Astrocyte of the cerebellum (primary cell): ENCODE results near the gene RNF135.
A peak's percentile ranks its signal among the peaks of the same experiment; 100 is the strongest.
"Not testable (repeated sequence)": the region's sequence is repeated elsewhere in the genome, so short reads cannot be mapped to it uniquely, and the experiment has no call there.

Experiments
- DNase-seq: peaks from one replicate; pipeline ENCODE4 v3.0.0-alpha.2; 2011; ENCODE audit warnings: low read depth
- H3K4me3 ChIP-seq: 2 replicates; pipeline ENCODE4 v1.5.1; 2011; ENCODE audit warnings: mild to moderate bottlenecking, low read depth, low read length, moderate library complexity
- CTCF ChIP-seq: IDR thresholded peaks from 2 replicates; pipeline ENCODE4 v1.5.1; 2012; ENCODE audit warnings: low read length, low read depth, moderate library complexity, mild to moderate bottlenecking; ENCODE audit errors: missing control alignments
- in situ Hi-C: cut with HindIII; loops from 2 replicates; pipeline ENCODE4 v1.10.0; 2017; ENCODE audit warnings: low sequenced_read_pairs

The RNF135 gene

GRCh38 chr17:30956764-30957374, 14.0 kb upstream of the RNF135 start:
- in situ Hi-C loops: no loop called here
- peak; percentile 19 for TF ChIP-seq CTCF
- peak; percentile 8 for DNase-seq
- no peak overlapping the region for H3K4me3 ChIP-seq

- DNase-seq: no peak
- H3K4me3 ChIP-seq: no peak overlapping the region
- in situ Hi-C loops: no loop called here
- no peak for TF ChIP-seq CTCF
These were observed 13.1 kb upstream of the RNF135 start for GRCh38 chr17:30957741-30958140.

GRCh38 chr17:30958187-30958586, 12.7 kb upstream of the RNF135 start:
- no peak overlapping the region for H3K4me3 ChIP-seq
- in situ Hi-C loops: no loop called here
- DNase-seq: no peak
- TF ChIP-seq CTCF: no peak

- no peak overlapping the region for H3K4me3 ChIP-seq
- in situ Hi-C loops: no loop called here
- no peak for TF ChIP-seq CTCF
- DNase-seq: no peak
These were observed 9.3 kb upstream of the RNF135 start for GRCh38 chr17:30961209-30962188.

GRCh38 chr17:30964312-30964711, 6.5 kb upstream of the RNF135 start:
- in situ Hi-C loops, DNase-seq, H3K4me3 ChIP-seq: not testable (repeated sequence)

- TF ChIP-seq CTCF: no peak
- no peak overlapping the region for H3K4me3 ChIP-seq
- in situ Hi-C loops: no loop called here
- DNase-seq: no peak
These were observed 6.0 kb upstream of the RNF135 start for GRCh38 chr17:30964876-30965275.

GRCh38 chr17:30965686-30966085, 5.2 kb upstream of the RNF135 start:
- no peak overlapping the region for H3K4me3 ChIP-seq
- in situ Hi-C loops: no loop called here
- no peak for TF ChIP-seq CTCF
- no peak for DNase-seq

- in situ Hi-C loops, DNase-seq, H3K4me3 ChIP-seq: not testable (repeated sequence)
These were observed 2.9 kb upstream of the RNF135 start for GRCh38 chr17:30967911-30968310.
